Ascending aorta (tissue), 2 donors: Measurements from ENCODE around the gene PNMA8A. TPM values are rescaled to one million over a fixed set of nuclear protein-coding genes. Genes with fewer than 3 reads are reported as not detected.
"Not testable (repeated sequence)": the region's sequence is repeated elsewhere in the genome, so short reads cannot be mapped to it uniquely, and the experiment has no call there.

Source experiments
- DNase-seq, 2 donors: peaks; one replicate each; pipeline ENCODE4 v3.0.0-alpha.2; 2019; ENCODE audit warnings: low spot score in 2 of 2
- H3K27ac ChIP-seq, 2 donors: fragments of 200-600 bp; sonication (generic); one replicate each; pipeline ENCODE4 v1.5.1; 2016 to 2017; ENCODE audit warnings: mild to moderate bottlenecking in 1 of 2
- H3K27me3 ChIP-seq: fragments of 200-600 bp; sonication (generic); one replicate; pipeline ENCODE4 v1.5.1; 2017
- H3K36me3 ChIP-seq, 2 donors: fragments of 200-600 bp; sonication (generic); one replicate each; pipeline ENCODE4 v1.5.1; 2016
- H3K4me1 ChIP-seq, 2 donors: fragments of 200-600 bp; sonication (generic); one replicate each; pipeline ENCODE4 v1.5.1; 2016 to 2017; ENCODE audit warnings: mild to moderate bottlenecking in 1 of 2
- H3K4me3 ChIP-seq, 2 donors: fragments of 200-600 bp; sonication (generic); one replicate each; pipeline ENCODE4 v1.5.1; 2016 to 2017; ENCODE audit warnings: mild to moderate bottlenecking in 1 of 2
- H3K9me3 ChIP-seq, 2 donors: fragments of 200-600 bp; sonication (generic); one replicate each; pipeline ENCODE4 v1.5.1; 2016
- intact Hi-C: fragments of 100-400 bp; cut with DNase I; formaldehyde crosslinking; loops from one replicate; pipeline ENCODE4 v1.15.1; 2023
- total RNA-seq: library from RNA; depleted of rRNA; stranded (reverse); fragments of >200 nt; gene quantifications from one replicate; pipeline ENCODE4 v1.1.0, GENCODE V29; 2016
- TF ChIP-seq, protein P1 (sequence below), 3 experiments: fragments of 200-600 bp in 2 of 3; fragments of 450-650 bp in 1 of 3; sonication (generic) in 2 of 3; IDR thresholded peaks; one replicate each; pipeline ENCODE4 v1.5.1; 2016 to 2019; ENCODE audit warnings: antibody characterized with exemption in 3 of 3, mild to moderate bottlenecking in 1 of 3, moderate library complexity in 1 of 3

Gene PNMA8A
- total RNA-seq, 1 donor from 2014 or later, result 0.53 TPM

DNA sequence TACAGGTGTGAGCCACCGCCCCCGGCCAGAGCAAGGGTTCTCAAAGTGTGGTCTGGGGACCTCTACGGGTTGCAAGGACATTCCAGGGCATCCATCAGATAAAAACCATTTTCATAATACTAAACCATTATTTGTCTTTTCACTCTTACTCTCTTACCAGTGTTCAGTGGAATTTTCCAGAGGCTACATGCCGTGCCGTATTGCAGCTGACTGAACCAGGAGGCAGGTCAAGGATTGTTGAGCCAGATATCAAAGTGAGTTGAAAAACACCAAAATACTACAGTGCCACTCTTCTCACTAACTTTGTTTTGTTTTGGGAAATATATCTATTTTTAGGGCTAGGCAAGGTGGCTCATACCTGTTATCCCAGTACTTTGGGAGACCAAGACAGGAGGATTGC is 31.5 kb upstream of the PNMA8A start:
- Histone ChIP-seq H3K4me1 (peaks cover 0 to 5% of the 10 kb centered on the region in 2 donors), H3K36me3 (no peaks in the 10 kb centered on the region), H3K27me3 (no peaks in the 10 kb centered on the region), H3K4me3 (no peak overlapping the region), H3K27ac (no peak overlapping the region), H3K9me3 (no peaks in the 10 kb centered on the region)
- intact Hi-C loops, result no loop called here
- TF ChIP-seq, protein P1, sequence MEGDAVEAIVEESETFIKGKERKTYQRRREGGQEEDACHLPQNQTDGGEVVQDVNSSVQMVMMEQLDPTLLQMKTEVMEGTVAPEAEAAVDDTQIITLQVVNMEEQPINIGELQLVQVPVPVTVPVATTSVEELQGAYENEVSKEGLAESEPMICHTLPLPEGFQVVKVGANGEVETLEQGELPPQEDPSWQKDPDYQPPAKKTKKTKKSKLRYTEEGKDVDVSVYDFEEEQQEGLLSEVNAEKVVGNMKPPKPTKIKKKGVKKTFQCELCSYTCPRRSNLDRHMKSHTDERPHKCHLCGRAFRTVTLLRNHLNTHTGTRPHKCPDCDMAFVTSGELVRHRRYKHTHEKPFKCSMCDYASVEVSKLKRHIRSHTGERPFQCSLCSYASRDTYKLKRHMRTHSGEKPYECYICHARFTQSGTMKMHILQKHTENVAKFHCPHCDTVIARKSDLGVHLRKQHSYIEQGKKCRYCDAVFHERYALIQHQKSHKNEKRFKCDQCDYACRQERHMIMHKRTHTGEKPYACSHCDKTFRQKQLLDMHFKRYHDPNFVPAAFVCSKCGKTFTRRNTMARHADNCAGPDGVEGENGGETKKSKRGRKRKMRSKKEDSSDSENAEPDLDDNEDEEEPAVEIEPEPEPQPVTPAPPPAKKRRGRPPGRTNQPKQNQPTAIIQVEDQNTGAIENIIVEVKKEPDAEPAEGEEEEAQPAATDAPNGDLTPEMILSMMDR (IDR thresholded peaks at IDR 0.05), result no peak
- no peak for DNase-seq

DNA sequence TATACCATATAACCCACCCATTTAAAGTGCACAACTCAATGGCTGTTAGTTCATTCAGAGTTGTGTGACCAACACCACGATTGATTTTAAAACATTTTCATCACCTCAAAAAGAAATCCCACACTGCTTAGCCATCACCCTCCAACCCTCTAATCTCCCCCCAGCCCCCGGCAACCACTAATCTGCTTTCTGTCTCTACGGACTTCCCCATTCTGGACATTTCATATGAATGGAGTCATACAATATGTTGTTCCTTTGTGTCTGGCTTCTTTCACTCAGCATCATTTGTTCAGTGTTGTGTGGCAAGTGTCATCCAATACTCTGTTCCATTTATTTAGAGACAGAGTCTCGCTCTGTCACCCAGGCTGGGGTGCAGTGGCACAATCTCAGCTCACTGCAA is 28.3 kb upstream of the PNMA8A start:
- intact Hi-C loops, result no loop called here
- no peak overlapping the region for H3K27ac ChIP-seq

DNA sequence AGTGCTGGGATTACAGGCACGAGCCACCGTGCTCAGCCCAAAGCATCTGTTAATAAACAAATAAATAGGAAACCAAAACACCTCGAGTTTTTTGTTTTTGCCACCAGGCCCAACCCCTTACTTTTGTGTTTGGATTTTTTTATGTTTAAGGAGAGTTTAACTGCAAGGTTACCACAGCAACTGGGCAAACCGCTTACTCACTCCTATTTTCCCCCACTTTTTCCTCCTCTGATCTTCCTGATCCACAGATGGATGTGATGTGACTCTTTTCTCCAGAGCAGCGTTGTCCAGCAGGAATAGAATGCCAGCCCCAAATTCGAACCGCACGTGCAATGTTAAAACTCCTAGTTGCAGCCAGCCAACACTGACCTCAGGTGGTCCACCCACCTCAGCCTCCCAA is 26.4 kb upstream of the PNMA8A start:
- Histone ChIP-seq H3K36me3 (no peaks in the 10 kb centered on the region), H3K27ac (no peak overlapping the region), H3K9me3 (no peaks in the 10 kb centered on the region), H3K4me3 (no peak overlapping the region), H3K27me3 (no peaks in the 10 kb centered on the region), H3K4me1 (peaks cover 7 to 15% of the 10 kb centered on the region in 2 donors)
- DNase-seq, result no peak
- TF ChIP-seq, protein P1 (IDR thresholded peaks at IDR 0.05), result no peak
- intact Hi-C loops, result no loop called here

More for the DNA sequence above, 28.3 kb upstream of the PNMA8A start:
- no peak for DNase-seq
- TF ChIP-seq, protein P1 (IDR thresholded peaks at IDR 0.05), result no peak
- Histone ChIP-seq H3K4me3 (no peak overlapping the region), H3K4me1 (peaks cover 5 to 7% of the 10 kb centered on the region in 2 donors), H3K36me3 (no peaks in the 10 kb centered on the region), H3K27me3 (no peaks in the 10 kb centered on the region), H3K9me3 (no peaks in the 10 kb centered on the region)

DNA sequence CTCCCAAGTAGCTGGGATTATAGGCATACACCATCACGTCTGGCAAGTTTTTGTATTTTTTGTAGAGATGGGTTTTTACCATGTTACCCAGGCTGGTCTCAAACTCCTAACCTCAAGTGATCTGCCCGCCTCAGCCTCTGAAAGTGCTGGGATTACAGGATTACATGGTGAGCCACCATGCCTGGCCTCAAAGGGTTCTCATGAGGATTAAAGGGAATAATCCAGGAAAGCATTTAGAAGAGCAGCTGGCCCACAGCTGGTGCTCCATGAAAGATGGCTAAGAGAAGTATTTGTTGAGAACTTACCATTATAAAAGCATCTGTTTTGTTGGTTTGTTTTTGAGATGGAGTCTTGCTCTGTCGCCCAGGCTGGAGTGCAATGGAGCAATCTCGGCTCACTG is 25.5 kb upstream of the PNMA8A start:
- H3K27ac ChIP-seq, H3K9me3 ChIP-seq, H3K27me3 ChIP-seq, intact Hi-C loops, H3K36me3 ChIP-seq, H3K4me3 ChIP-seq, DNase-seq: not testable (repeated sequence)
- H3K4me1 ChIP-seq, result peaks cover 7 to 16% of the 10 kb centered on the region in 2 donors

DNA sequence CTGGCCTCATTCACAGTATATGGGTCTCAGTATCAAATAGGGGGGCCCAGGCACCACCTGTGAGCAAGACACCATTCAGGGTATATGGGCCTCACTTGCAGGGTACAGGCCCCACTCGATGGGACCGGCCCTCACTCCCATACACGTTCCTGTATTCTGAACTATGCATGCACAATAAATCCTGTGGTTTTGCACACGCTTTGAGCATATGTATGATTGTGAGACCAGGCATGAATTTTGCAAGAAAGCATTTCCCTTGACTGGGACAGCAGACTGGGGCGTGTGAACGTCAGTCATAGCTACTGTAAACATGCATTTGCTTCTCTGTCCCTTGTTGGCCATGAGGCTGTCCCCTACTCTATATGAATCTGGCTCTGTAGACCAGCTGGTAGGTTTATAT is 24.9 kb upstream of the PNMA8A start:
- H3K27ac ChIP-seq, result no peak overlapping the region
- TF ChIP-seq, protein P1 (IDR thresholded peaks at IDR 0.05), result no peak
- no peaks in the 10 kb centered on the region for H3K9me3 ChIP-seq
- intact Hi-C loops, result no loop called here
- no peaks in the 10 kb centered on the region for H3K27me3 ChIP-seq
- no peaks in the 10 kb centered on the region for H3K36me3 ChIP-seq
- H3K4me1 ChIP-seq, result peaks cover 7 to 16% of the 10 kb centered on the region in 2 donors
- no peak for DNase-seq
- H3K4me3 ChIP-seq, result no peak overlapping the region

DNA sequence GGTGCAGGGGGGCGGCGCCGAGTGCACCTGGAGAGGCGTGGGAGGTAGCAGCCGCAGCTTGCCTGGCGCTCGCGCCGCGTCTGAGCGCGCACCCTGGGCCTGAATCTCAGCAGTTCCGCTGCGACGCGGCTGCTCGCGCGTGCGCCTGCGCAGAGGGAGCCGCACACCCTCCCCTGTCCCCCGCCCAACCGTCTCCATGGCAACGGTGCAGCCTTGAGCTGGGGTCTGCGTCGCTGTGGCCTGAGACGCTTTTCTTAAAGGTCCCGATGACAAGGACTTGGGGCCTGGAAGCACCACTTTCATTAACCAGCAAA is 24.4 kb upstream of the PNMA8A start, which contains the start of gene PNMA8B:
TSS of gene PNMA8B (minus strand) at position 82 of the 314 bp plus-strand sequence. CDS start 402 bp downstream, outside the sequence.
- intact Hi-C loops, result no loop called here
- H3K27ac ChIP-seq, result peak within 1 kb of the TSS in 1 of 2 donors; percentile 41

More for the DNA sequence above, 24.4 kb upstream of the PNMA8A start, which contains the start of gene PNMA8B:
- peaks cover 7 to 16% of the 10 kb centered on the region in 2 donors for H3K4me1 ChIP-seq
- TF ChIP-seq, protein P1 (IDR thresholded peaks at IDR 0.05), result no peak
- DNase-seq, result no peak
- H3K27me3 ChIP-seq, result no peaks in the 10 kb centered on the region
- no peaks in the 10 kb centered on the region for H3K9me3 ChIP-seq
- peak within 1 kb of the TSS; percentile 27 to 63 for H3K4me3 ChIP-seq
- no peaks in the 10 kb centered on the region for H3K36me3 ChIP-seq
